GM12878 (cell line): ENCODE measurements around the gene TYROBP. TPM values are rescaled to one million over a fixed set of nuclear protein-coding genes. Genes with fewer than 3 reads are reported as not detected.

Source experiments
- CREM ChIP-seq: IDR thresholded peaks from 2 replicates; pipeline ENCODE4 v1.6.1; 2014; ENCODE audit warnings: antibody characterized with exemption, low read depth
- FOXM1 ChIP-seq: IDR thresholded peaks from 2 replicates; pipeline ENCODE4 v1.6.1; 2012; ENCODE audit warnings: low read depth, mild to moderate bottlenecking, inconsistent platforms, low read length, moderate library complexity
- HSF1 ChIP-seq: fragments of 150-350 bp; IDR thresholded peaks from 2 replicates; pipeline ENCODE4 v1.6.1; 2014; ENCODE audit warnings: mild to moderate bottlenecking, low read depth, low read length
- IKZF2 ChIP-seq, 2 experiments: fragments of 450-650 bp; IDR thresholded peaks; 2 replicates each; pipeline ENCODE4 v1.6.1; 2017; ENCODE audit warnings: mild to moderate bottlenecking in 2 of 2, moderate library complexity in 2 of 2
- POLR2AphosphoS5 ChIP-seq: IDR thresholded peaks from 2 replicates; pipeline ENCODE4 v1.6.1; 2011; ENCODE audit warnings: mild to moderate bottlenecking, low read length, inconsistent platforms
- PRDM15 ChIP-seq: fragments of 450-650 bp; formaldehyde crosslinking; IDR thresholded peaks from 2 replicates; pipeline ENCODE4 v1.4.0; 2020; ENCODE audit warnings: mild to moderate bottlenecking, moderate library complexity
- RBBP5 ChIP-seq: fragments of 200-600 bp; sonication (generic); conservative IDR thresholded peaks from 2 replicates; pipeline ENCODE4 v1.6.1; 2016
- polyA plus RNA-seq, 11 experiments: library from polyadenylated mRNA; depleted of rRNA in 4 of 11; unstranded in 6 of 11; stranded (reverse) in 5 of 11; fragments of >200 nt; fragmentation: Nextera tagmentation in 4 of 11; fragmentation: Illumina TruSeq in 1 of 11; extraction: Ambion mirVana in 4 of 11; extraction: Trizol in 1 of 11; gene quantifications; 1 replicate in 1 of 11; 2 replicates in 10 of 11; pipeline versions ENCODE4 v1.2.1 to v1.2.3, GENCODE V29; 2011 to 2016; ENCODE audit warnings: inconsistent platforms in 2 of 11, missing spikeins in 2 of 11, low read depth in 1 of 11
- total RNA-seq, 4 experiments: library from RNA; depleted of rRNA in 3 of 4; stranded (reverse); fragments of >200 nt in 3 of 4; fragmentation: Illumina TruSeq in 1 of 4; extraction: Trizol in 1 of 4; gene quantifications; 2 replicates each; pipeline versions ENCODE4 v1.2.1 to v1.2.3, GENCODE V29; 2013 to 2021

TYROBP gene
- total and polyA plus RNA-seq, 10 of the 15 experiments (the other 5 are each of a cell fraction or from before 2014, with no cell fraction given) = 0.33 to 2.4 (median 0.58) TPM; not detected in 2

- TF ChIP-seq PRDM15 = no peak
- TF ChIP-seq CREM = no peak
- TF ChIP-seq POLR2AphosphoS5 = no peak
- TF ChIP-seq RBBP5 = no peak
- no peak for TF ChIP-seq IKZF2 (IDR thresholded peaks at IDR 0.05)
- TF ChIP-seq FOXM1 = no peak
- no peak for TF ChIP-seq HSF1
These were observed 32.1 kb upstream of the TYROBP start (continued) for GRCh38 chr19:35940078-35940775.
